Measurements from ENCODE around the gene WDFY3. TPM values are rescaled to one million over a fixed set of nuclear protein-coding genes. Genes with fewer than 3 reads are reported as not detected.

WDFY3 gene
- total RNA-seq, 1 experiment from 2014 or later, result 39.9 TPM

DNA sequence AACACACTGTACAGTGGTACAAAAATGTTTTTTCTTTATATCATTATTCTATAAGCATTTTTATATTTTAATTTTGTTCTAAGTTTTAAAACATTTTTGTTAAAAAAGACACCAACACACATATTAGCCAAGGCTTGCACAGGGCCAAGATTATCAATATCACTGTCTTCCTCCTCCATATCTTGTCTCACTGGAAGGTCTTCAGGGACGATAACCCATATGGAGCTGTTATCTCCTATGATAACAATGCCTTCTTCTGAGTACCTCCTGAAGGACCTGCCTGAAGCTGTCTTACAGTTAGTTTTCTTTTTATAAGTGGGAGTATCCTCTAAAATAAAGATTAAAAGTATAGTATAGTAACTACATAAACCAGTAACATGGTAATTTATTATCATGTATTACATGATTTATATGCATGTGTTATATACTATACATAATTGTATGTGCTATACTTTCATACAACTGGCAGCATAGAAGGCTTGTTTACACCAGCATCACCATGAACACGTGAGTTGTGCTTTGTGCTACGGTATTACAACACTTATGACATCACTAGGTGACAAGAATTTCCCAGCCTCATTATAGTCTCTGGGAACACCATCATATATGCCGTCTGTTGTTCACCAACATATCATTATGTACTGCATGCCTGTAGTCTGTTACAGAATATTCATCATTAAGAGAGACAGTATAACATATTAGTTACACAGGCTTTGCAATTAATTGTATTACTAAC is 90.7 kb downstream of the WDFY3 start (continued):
- TF ChIP-seq CEBPB (IDR thresholded peaks at IDR 0.05; ENCODE audit: low read depth), result no peak
- TF ChIP-seq CBX3 (IDR thresholded peaks at IDR 0.05; ENCODE audit: low read depth), result no peak
- TF ChIP-seq ZFX (IDR thresholded peaks at IDR 0.05), result no peak
- no peak for TF ChIP-seq SIN3A (IDR thresholded peaks at IDR 0.05; ENCODE audit: low read depth)
- no peak for TF ChIP-seq FOSL1 (IDR thresholded peaks at IDR 0.05; ENCODE audit: low read depth)
- no peak for TF ChIP-seq POLR2A (IDR thresholded peaks at IDR 0.05; ENCODE audit: borderline replicate concordance, extremely low read depth, insufficient read depth, insufficient read length)
- no peak for TF ChIP-seq SP1 (IDR thresholded peaks at IDR 0.05; ENCODE audit: low read depth)
- TF ChIP-seq SRF (IDR thresholded peaks at IDR 0.05; ENCODE audit: low read depth), result no peak

DNA sequence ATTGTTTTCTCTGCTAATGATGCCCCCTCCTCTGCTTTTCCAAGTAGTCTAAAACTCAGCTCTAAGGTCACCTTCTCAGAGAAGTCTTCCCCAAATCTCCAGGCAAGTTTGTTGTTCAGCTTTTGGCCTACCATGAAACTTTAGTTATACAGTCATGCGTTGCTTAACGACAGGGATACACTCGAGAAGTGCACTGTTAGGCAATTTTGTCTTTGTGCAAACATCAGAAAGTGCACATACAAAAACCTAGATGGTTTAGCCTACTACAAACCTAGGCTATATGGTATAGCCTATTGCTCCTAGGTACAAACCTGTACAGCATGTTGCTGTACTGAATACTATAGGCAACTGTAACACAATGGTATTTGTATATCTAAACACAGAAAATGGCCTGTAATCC is 91.9 kb downstream of the WDFY3 start:
- Histone ChIP-seq H3K9me2 (ENCODE audit: insufficient read depth) (no peaks in the 10 kb centered on the region), H3K36me3 (ENCODE audit: control insufficient read depth in 1 of 2, insufficient read depth in 2 of 2, low read length in 2 of 2) (no peaks in the 10 kb centered on the region), H3K9ac (ENCODE audit: low read length) (no peak overlapping the region), H3K4me1 (ENCODE audit: control insufficient read depth in 1 of 2, insufficient read depth in 2 of 2, low read length in 2 of 2) (peaks cover 21 to 42% of the 10 kb centered on the region in 2 experiments), H2AFZ (ENCODE audit: low read depth, low read length, poor library complexity, severe bottlenecking) (no peak overlapping the region), H3K9me3 (ENCODE audit: control insufficient read depth in 1 of 2, insufficient read depth in 1 of 2, low read depth in 1 of 2, low read length in 2 of 2) (no peaks in the 10 kb centered on the region), H4K20me1 (ENCODE audit: insufficient read depth) (no peaks in the 10 kb centered on the region), H3K27ac (ENCODE audit: low read depth, low read length) (no peak overlapping the region), H3K4me3 (replicated peaks in 1 of 2; ENCODE audit: low read depth in 1 of 2, low read length in 2 of 2) (no peak overlapping the region), H3K79me2 (ENCODE audit: insufficient read depth, low read length) (no peaks in the 10 kb centered on the region), H3K27me3 (ENCODE audit: insufficient read depth, low read length) (no peaks in the 10 kb centered on the region), H3K4me2 (ENCODE audit: low read length) (no peak overlapping the region)
- RAD21 ChIA-PET (ENCODE audit: low non-redundant PET in 1 of 2, low total read pairs in 2 of 2, uncharacterized antibody in 2 of 2, unreplicated experiment in 2 of 2), result no interaction called here
- no peak for ATAC-seq
- POLR2A ChIA-PET, result no interaction called here
- no peak for DNase-seq (ENCODE audit: low read depth, low spot score)
- CTCF ChIA-PET, result no interaction called here
- TF ChIP-seq, protein P1, sequence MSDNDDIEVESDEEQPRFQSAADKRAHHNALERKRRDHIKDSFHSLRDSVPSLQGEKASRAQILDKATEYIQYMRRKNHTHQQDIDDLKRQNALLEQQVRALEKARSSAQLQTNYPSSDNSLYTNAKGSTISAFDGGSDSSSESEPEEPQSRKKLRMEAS (IDR thresholded peaks at IDR 0.05), result no peak
- TF ChIP-seq RAD21 (IDR thresholded peaks at IDR 0.05; ENCODE audit: low read depth) (no peak), ZNF274 (IDR thresholded peaks at IDR 0.05; ENCODE audit: low read depth, low read length) (no peak), SIN3A (IDR thresholded peaks at IDR 0.05; ENCODE audit: low read depth) (no peak)
- no TSS peak for BruUV-seq (replicated peaks)
- intact Hi-C loops (cut with micrococcal nuclease), result no loop called here

All from HCT116 (cell line).